HG03520 (cell line): ENCODE measurements around the gene RNF220.

Experiments used
- ATAC-seq: cut with Tn5 transposase; IDR thresholded peaks from one replicate; pipeline ENCODE4 v1.9.1; 2021; ENCODE audit warnings: mild to moderate bottlenecking, moderate library complexity; ENCODE audit not compliant: unreplicated experiment

RNF220 gene

GRCh38 chr1:44631333-44631646 lies 226.2 kb downstream of the RNF220 start:
- peak; percentile 15 for ATAC-seq

GRCh38 chr1:44631647-44632539 lies 226.8 kb downstream of the RNF220 start:
- peak; percentile 43 for ATAC-seq

- no peak for ATAC-seq
These were observed 227.5 kb downstream of the RNF220 start for GRCh38 chr1:44632598-44632997.

GRCh38 chr1:44634606-44635189 lies 229.6 kb downstream of the RNF220 start:
- no peak for ATAC-seq

GRCh38 chr1:44635439-44635838 lies 230.4 kb downstream of the RNF220 start:
- no peak for ATAC-seq

GRCh38 chr1:44636083-44636687 lies 231.1 kb downstream of the RNF220 start:
- no peak for ATAC-seq

- ATAC-seq = no peak
These were observed 231.9 kb downstream of the RNF220 start for GRCh38 chr1:44636688-44637598.

- ATAC-seq = no peak
These were observed 232.8 kb downstream of the RNF220 start for GRCh38 chr1:44637702-44638411.

- no peak for ATAC-seq
These were observed 235.3 kb downstream of the RNF220 start for GRCh38 chr1:44640200-44640853.

GRCh38 chr1:44641126-44642102 lies 236.4 kb downstream of the RNF220 start:
- no peak for ATAC-seq

GRCh38 chr1:44642255-44642654 lies 237.2 kb downstream of the RNF220 start:
- ATAC-seq = no peak

- ATAC-seq = no peak
These were observed 237.9 kb downstream of the RNF220 start for GRCh38 chr1:44642925-44643324.

GRCh38 chr1:44643721-44644334 lies 238.8 kb downstream of the RNF220 start:
- no peak for ATAC-seq

- ATAC-seq = no peak
These were observed 239.8 kb downstream of the RNF220 start for GRCh38 chr1:44644806-44645205.

- ATAC-seq = no peak
These were observed 240.6 kb downstream of the RNF220 start for GRCh38 chr1:44645476-44646244.

GRCh38 chr1:44646261-44647110 lies 241.4 kb downstream of the RNF220 start:
- no peak for ATAC-seq

GRCh38 chr1:44647896-44648295 lies 242.8 kb downstream of the RNF220 start:
- no peak for ATAC-seq
